NCI-H2081 treated with DMSO at 0.1 percent for 48 hours (cell line): ENCODE measurements around the gene ASIC3.

Experiments
- DNase-seq: peaks from one replicate; lab custom pipeline; 2025; lab: John Stamatoyannopoulos, UW

The ASIC3 gene

DNA sequence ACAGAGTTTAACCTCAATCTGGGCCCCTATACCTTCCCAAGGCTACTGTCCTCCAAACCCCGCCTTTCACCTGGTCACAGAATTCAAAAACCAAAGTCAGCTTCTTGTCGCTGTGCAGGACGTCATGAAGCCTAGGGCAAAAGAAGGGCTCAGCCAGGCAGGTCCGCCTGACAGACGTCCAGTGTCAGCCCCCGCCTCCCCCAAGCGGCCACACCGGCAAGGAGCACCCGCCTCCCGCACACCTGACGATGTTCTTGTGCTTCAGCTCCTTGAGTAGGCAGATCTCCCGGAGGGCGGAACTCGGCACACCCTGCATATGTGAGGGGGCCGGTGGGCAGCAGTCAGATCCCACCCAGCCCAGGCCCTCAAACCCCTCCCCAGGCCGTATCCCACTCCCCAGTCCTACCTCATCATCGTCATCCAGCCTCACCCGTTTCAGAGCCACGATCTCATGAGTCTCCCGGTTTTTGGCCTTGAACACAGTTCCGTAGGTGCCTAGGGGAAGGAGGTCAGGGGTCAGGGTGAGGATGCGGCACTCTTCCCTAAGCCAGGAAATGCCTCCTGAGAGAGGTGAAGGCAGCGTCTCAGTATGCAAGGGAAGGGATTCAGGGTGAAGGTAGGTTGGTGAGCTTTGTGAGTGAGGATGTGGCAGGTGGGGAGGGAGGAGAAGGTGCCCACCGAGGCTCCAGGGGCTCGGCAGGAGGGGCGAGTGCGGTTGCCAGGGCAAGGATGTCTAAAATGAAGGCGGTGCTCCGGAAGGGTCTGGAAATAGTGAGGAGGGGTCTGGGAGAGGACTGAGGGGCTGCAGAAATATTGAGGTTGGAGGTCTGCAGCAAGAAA, 8.6 kb downstream of the ASIC3 start:
- no peak for DNase-seq

DNA sequence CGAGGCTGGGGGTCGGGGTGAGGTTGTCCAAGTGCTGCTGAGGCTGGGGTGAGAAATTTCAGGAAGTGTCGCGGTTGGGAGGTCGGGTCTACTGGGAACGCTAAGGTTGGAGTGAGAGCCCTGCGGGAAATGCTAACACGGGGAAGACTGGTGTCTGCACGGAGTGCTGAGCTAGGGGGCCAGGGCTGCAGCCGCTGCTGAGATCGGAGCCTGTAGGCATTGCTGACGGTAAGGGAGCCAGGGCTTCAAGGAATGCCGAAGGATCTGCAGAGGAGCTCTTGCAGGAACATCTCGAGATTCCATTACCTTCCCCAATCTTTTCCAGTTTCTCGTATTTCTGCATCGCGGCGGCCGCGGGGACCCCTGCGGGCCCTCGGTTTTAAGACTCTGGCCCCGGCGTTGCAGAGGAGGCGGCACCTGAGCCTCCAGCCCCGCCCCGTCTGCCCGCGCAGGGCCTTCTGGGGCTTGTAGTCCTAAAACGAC, 9.2 kb downstream of the ASIC3 start, which contains the start of gene CDK5:
Gene CDK5, minus strand, starts transcription at position 392 of the 483 bp plus-strand sequence. Its CDS starts 49 bp downstream, at position 343.
- DNase-seq, result no peak

DNA sequence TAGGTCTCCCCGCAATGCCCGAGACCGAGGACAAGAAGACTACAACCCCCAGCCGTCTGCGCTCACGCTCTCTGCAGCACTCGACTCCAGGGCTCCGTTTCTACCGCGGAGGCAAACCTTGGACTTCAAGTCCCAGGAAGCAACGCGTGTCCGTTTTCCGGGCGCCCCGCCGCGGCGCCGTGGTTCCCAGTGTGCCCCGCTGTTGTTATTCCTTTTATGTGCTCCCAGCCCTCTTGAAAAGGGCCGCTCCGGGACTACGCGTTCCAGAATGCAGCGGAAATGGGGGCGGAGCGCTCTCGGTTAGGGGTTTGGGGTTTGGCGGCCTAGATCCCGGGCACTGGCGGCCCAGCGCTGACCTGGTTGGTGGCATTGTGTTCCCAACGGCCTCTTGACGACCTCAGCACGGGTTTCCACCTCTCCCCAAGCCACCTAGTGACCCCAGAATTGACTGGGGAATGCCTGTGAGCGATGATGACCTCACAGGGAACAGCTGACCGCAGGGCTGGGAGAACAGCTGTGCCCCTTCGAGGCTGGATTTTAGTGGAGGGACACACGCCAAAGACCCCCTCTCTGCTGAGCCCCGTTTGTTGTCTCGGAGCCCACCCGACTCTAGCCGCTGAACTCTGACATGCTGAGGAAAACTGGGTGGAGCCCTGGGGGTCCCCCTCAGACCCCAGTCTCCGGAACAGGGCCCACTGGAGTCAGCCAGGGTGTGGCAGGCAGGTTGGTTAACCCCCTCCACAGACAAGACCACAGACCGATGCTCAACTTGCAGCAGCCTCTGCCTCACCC, 9.9 kb downstream of the ASIC3 start:
- DNase-seq, result peak; percentile 97

DNA sequence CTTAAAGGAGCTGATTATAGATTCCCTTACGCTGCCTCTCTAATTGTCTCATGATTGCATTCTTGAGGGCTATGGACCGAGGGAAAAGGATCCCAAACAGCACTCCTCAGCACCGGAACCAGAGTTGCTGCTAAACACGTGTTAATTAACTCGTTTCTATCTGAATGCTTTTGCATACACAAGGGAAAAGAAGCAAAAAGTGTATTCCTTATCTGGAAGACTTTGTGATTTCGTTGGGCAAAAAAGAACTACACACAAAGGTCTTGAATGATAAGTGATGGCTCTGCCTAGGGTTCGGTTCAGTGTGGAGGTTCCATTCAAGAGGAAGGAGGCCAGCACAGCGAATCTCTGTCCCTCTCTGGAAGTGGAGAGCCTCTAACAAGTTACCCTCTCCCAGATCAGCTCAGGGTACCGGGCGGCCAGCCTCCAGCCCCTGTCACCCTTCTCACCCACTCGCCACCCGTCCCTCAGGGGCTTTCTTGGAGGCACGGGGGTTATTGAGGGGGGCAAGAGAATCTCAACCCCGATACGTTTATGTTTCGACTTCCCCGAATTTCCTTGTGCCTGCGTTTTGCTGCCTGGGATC, 10.5 kb downstream of the ASIC3 start:
- no peak for DNase-seq

DNA sequence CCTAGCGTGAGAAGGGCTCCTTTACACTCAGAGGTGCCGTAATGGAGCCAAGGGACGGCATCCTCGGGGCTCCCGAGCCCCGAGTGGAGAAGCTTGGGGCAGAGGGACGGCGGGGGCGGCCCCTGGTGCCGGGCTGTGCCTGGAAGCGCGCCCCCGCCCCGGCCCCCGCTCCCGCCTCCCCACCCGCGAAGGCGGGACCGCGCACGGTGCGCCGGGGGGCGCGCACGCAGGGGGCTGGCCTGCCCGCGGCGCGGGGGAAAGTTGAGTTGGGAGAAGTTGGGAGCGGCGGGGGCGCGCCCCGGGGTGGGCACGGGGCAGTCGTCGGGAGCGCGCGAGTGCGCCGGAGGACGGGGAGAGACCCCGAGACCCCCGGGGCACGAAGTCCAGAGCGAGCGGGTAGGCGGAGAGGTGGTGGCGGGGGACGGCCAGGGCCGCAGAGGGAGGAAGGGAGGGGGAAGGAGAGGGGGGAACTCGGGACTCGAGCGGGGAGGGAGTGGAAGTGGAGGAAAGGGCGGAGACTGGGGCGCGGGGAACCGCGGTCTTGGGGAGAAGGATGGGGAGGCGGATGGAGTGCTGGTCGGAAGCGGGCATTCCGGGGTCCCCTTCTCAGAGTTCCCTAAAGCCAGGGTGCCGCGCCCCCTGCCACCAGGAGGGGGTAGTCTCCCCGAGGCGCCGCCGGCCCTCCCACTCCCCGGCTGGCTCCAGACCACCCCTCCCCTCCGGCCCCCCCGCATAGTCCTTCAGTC, 11.2 kb downstream of the ASIC3 start, which contains the start of gene SLC4A2:
Gene SLC4A2, plus strand, starts transcription at position 223 of the 746 bp plus-strand sequence. CDS start 2,399 bp downstream, outside the sequence.
- DNase-seq, result no peak

DNA sequence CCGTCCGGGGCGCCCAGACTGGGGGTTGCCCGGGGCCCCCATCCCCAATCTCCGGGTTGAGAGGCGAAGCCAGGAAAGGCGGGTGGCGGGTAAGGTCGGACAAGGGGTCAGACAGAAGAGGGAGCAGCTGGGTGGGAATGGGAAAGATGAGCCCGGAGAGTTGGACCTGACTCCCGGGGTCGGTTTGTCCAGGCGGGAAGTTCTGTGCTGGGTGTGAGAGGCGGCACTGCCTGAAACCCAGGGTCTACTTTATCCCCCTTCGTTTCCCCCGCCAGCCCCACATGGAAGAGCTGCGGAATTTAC, 11.7 kb downstream of the ASIC3 start:
- DNase-seq, result no peak

DNA sequence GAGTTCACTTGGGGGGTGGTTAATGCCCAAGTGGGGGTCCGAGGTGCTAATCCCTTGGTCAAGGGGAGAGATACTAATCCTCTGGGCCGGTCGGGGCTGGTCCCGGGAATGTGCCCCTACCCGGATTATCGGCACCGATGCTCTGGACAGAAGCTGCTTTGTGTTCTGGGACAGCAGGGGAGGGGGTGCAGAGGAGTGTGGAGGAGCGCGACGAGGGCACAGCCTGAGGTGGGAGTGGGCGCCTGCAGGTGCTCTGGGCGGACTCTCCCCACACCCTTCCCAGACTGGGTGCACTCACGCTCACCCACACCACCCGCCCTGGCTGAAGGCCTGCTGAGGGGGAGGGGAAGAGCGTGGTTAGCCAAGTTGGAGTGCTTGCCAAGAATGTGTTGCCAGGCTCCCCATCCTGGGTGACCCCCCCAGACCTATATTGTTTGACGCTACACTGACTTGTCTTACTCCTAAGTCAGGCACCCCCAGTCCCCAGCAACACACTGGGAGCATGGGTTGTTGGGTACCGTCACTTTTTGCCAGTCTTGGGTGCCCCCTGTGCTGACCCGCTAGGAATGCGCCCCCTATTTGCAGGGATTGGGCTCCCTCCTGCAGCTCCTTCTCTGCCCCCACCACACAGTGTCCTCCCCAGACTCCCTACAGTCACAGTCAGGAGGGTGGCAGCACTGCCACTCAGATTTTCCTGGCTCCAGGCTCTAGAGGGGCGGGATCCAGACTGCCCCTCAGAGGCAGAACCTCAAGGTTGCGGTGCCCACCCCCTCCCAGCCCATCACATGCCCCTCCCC, 12.3 kb downstream of the ASIC3 start:
- no peak for DNase-seq

DNA sequence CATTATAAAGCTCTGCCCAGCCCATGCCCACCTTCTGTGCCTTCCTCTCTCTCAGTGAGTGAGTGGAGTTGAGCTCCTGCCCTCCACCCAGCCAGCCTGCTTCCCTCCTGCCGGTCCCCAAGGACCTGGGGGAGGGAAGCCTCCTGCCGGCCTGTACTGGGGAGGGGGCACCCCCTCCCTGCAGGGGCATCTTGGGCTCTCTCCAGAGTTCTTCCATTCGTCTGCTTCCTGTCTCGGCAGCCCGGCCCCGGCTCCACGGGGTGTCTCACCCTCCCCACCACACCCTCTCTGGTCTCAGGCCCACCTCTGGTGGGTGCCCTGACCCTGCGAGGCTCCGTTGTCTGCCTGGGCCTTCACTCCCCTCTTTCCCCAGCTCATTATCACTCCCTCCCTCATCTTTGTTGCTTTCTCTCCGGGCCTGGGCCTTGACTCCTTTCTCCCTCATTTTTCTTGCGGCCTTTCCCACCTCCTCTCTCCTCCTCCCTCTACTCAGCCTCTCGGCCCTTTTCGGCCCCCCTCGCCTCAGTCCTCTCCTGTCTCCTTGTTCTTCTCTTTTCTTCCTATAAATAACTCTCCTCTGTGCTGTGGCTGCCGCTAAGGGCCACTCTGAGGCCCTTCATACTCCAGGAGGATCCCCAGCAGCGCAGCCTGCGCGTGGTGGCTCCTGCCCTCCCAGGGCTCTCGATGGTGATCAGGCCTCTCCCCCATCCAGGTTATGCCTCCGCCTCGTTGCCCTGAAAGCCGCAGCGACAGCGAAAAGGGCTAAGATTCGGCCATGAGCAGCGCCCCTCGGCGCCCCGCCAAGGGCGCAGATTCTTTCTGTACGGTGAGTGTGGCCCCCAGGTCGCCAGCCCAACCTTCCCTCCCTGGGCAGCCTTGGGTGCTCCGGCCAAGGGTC, 13.1 kb downstream of the ASIC3 start:
- no peak for DNase-seq

DNA sequence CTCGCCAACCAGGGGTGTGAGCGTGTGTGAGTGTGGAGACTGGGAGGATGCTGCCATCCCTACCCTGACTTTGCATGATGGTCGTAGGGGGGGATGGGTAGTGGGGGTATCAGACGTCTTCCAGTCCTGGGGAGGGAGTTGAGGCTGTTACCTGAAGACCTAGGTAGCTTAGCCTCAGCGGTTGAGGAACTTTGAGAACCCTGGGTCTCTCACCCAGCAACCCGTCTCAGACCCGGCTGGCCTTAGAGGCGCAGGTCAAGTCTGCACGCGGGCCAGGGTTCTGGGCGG, 13.7 kb downstream of the ASIC3 start:
- no peak for DNase-seq

DNA sequence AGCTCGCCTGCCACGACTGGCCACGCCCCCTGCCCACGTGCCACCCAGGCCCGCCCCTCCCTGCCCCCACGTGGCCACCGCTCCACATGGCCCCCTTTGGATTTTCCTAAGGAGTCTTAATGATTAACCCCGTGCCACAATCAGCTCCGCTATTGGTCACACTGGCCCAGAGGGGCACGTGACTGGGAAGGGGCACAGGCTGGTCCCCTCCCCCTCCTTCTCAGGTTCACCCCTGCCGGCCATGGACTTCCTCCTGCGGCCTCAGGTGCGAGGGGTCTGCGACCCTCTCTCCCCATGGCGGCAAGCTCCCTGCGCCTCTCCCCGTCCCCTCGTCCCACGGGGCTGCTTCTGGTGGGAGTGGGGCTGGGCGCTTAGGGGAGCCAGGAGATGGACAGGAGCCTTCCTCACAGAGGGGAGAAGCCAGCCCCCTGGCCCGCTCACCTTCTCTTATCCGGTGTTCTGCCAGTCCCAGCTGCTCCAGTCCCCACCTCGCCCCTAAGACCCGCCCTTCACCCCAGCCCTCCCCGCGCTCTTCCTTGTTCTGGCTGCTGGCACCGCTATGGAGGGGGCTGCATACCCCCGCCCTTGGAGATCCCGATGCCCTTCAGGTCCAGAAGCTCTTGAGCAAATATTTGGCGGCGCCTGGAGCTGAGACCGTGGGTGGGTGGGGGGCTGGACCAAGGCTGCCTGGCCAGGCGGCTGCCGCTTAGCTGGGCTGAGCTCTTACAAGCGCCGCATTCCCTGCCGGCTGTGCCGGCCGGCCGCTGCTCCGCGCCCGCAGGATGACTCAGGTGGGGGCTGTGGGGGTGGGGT, 14.3 kb downstream of the ASIC3 start:
- DNase-seq, result no peak

DNA sequence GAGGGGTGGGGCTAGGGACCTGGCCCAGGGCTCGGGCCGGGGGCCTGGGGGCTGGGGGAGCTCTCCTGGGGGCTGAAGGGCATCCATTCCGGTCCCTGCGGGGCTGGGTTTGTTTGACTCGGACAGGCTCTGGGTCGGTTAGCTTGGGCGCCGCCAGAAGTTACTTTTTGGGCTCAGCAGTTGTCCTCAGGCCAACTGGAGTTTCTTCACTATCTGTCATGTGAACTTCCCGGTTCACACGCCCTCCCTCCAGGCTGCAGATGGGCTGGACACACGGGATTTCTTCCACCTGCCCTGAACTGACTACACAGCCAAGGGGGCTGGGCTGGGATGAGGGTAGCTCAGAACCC, 14.9 kb downstream of the ASIC3 start:
- no peak for DNase-seq

DNA sequence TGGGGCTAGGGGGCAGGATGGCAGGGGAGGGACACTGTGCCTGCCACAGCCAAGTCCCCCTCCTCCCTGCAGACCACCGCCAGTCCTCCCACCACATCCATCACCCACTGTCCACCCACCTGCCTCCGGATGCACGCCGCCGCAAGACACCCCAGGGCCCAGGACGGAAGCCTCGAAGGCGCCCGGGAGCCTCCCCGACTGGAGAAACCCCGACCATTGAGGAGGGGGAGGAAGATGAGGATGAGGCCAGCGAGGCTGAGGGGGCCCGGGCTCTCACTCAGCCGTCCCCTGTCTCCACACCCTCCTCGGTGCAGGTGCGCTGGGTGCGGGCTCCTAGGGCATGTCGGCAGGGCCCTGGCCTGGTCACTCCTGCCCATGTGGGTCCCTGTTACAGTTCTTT, 16.1 kb downstream of the ASIC3 start:
- DNase-seq, result no peak

DNA sequence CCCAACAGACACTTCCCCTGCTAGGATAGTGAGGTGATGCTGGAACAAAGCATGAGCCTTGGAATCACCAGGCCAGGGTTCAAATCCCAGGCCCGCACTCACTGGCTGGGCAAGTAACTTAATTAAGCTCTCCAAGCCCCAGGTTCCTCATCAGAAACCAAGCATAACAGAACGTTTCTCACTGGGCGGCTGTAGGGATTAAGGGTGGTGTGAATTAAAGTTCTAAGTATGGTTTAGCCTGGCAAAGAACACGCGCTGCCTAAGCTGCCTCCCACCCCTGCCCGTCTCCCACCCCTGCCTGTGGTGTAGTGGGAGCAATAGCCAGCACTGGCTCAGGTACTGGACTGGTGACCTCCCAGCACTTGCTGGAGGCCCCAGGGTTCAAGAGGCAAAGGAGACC, 16.7 kb downstream of the ASIC3 start:
- no peak for DNase-seq

DNA sequence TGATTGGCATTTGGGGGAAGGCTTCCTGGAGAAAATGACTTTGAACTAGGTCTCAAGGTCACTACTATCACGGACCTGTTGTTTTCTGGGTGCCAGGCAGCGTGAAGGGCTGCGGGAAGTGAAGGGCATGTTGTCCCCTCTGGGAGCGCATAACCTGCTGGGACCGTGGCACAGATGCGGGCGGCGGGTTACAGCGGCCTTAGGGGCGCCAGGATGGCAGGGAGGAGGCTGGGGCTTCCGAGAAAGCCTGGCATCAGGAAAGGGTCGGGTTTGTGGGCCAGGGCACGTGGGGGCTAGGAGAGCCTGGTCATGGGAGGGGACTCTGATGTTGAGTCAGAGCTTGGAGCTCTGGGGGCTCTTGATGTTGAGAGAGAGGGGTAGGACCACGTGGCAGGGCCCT, 17.2 kb downstream of the ASIC3 start:
- no peak for DNase-seq

DNA sequence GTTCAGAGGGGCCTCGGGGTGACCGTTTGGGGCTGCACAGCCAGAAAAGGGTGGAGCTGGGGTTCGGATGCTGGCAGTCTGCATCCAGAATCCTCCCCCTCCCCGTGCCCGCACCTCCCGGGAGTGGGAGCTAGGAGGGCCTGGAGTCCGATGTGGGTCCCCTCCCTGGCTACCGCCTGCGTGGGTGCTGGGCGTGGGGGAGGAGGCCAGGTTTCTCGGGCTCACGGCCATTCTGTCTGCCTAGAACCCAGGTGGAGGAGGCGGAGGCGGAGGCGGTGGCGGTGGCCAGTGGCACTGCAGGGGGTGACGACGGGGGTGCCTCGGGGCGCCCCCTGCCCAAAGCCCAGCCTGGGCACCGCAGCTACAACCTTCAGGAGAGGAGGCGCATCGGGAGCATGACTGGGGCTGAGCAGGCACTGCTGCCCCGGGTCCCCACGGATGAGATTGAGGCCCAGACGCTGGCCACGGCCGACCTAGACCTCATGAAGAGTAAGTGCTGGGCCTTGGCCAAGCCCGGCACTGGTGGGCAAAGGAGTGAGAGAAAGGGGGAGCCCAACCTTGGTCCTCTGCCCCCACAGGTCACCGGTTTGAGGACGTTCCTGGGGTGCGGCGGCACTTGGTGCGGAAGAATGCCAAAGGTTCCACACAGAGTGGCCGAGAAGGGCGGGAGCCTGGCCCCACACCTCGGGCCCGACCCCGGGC, 18.1 kb downstream of the ASIC3 start:
- DNase-seq, result no peak

DNA sequence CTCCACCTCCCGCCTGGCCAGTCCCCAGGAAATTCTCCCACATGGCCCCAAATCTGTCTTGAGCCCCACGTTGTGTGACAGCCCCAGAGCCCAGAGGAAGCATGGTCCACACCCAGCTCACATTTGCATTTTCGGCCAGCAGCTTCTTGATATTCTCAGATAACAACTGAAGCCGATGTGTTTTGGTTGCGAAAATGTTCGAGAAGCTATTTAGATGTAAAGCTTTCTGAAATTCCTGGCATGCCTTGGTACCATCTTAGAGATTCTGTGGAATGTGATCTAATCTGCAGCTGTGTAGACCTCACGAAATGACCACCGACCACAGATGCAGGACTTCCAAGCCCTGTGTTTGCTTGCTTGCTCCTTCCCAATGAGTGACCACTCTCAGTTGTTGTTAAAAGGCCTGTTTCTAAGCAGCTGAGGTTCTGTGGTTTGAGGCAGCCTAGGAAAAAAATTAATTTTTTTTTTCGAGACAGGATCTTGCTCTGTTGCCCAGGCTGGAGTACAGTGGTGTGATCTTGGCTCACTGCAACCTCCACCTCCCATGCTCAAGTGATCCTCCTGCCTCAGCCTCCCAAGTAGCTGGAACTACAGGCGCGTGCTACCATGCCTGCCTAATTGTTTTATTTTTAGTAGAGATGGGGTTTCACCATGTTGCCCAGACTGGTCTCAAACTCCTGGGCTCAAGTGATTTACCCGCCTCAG, 19.9 kb downstream of the ASIC3 start:
- DNase-seq, result no peak

DNA sequence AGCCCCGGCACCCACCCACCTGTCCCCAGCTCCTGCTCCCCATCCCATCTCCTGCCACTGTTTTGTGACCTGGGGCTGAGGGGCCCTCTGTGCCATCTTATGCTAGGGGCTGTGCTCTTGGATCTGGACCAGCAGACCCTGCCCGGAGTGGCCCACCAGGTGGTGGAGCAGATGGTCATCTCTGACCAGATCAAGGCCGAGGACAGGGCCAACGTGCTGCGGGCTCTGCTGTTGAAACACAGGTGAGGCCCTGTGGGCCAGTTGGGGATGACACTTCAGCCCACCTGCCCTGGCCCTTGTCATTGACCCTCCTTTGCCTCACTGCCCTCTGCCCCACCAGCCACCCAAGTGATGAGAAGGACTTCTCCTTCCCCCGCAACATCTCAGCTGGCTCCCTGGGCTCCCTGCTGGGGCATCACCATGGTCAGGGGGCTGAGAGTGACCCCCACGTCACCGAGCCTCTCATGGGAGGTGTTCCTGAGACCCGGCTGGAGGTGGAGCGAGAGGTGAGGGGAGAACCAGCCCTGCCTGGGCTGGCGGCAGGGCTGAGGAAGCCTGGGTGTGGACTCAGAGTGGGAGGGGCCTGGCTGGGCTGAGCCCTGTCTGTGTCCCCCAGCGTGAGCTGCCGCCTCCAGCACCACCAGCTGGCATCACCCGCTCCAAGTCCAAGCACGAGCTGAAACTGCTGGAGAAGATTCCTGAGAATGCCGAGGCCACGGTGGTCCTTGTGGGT, 21.7 kb downstream of the ASIC3 start:
- no peak for DNase-seq

DNA sequence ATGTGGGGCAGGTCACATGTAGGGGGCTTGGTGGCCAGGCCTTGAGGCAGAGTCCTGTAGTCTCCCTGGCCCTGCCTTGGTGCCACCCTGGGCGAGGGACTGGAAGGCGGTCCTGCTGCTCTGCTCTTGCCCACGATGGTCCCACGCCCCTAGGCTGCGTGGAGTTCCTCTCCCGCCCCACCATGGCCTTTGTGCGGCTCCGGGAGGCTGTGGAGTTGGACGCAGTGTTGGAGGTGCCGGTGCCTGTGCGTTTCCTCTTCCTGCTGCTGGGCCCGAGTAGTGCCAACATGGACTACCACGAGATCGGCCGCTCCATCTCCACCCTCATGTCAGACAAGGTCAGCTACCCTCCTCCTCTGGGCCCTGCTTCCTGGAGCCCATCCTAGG, 22.2 kb downstream of the ASIC3 start:
- DNase-seq, result no peak
